PFSK-1 (cell line): ENCODE results near the gene FYN.

ENCODE experiments used
- FOXP2 ChIP-seq: optimal IDR thresholded peaks from 2 replicates; pipeline ENCODE3; 2011; ENCODE audit warnings: borderline replicate concordance, control low read depth, inconsistent platforms; ENCODE audit not compliant: insufficient read depth; ENCODE audit errors: extremely low read length, extremely low read depth
- POLR2AphosphoS5 ChIP-seq: IDR thresholded peaks from 2 replicates; pipeline ENCODE4 v1.6.1; 2012; ENCODE audit warnings: low read depth, mild to moderate bottlenecking, control low read depth, low read length, moderate library complexity
- SIN3A ChIP-seq: IDR thresholded peaks from 2 replicates; pipeline ENCODE4 v1.6.1; 2012; ENCODE audit warnings: mild to moderate bottlenecking, low read length, moderate library complexity, borderline replicate concordance; ENCODE audit not compliant: insufficient read depth
- TAF1 ChIP-seq: IDR thresholded peaks from 2 replicates; pipeline ENCODE4 v1.6.1; 2012; ENCODE audit warnings: low read length, control low read depth, borderline replicate concordance; ENCODE audit not compliant: insufficient read depth
- TF ChIP-seq, protein P1 (sequence below), 2 experiments: IDR thresholded peaks; 2 replicates each; pipeline versions ENCODE4 v1.6.1 to v1.8.0; 2011 to 2012; ENCODE audit warnings: low read depth in 2 of 2, low read length in 2 of 2, control low read depth in 1 of 2, inconsistent platforms in 1 of 2, mild to moderate bottlenecking in 1 of 2, moderate library complexity in 1 of 2; ENCODE audit not compliant: insufficient read depth in 1 of 2

DNA sequence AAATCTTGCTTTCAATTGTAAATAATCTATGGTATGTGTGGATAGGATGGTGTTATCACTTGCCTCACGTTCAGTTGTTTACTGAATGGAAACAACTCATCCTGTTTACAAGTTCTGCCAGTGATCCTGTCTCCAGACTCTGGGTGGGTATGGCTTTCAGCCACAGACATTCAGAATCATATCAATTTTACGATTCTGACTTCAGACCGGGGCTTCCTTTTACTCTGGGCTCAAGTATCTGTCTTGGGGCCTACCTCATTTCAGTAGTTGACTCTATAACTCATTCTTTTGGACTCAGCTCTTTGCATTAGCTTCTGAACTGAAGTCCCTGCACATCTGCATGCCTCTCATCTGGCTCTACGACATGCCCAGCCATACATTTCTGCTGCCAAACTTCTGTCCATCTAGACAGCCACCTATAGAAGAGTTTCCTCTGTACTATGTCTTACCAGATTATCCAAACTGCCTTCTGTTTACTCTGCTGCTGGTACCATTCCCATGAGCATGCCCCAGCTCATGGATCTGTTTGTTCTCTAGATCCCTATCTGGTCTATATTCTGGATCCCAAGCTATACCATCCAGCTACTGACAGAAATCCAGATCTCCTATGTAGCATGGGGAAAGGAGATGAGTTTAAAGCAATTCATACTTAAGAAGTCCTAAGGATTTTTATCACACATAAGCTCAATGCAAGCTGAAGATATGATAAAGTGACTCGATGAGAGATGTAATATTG lies 34.3 kb downstream of the FYN start:
- no peak for TF ChIP-seq POLR2AphosphoS5
- TF ChIP-seq, protein P1, sequence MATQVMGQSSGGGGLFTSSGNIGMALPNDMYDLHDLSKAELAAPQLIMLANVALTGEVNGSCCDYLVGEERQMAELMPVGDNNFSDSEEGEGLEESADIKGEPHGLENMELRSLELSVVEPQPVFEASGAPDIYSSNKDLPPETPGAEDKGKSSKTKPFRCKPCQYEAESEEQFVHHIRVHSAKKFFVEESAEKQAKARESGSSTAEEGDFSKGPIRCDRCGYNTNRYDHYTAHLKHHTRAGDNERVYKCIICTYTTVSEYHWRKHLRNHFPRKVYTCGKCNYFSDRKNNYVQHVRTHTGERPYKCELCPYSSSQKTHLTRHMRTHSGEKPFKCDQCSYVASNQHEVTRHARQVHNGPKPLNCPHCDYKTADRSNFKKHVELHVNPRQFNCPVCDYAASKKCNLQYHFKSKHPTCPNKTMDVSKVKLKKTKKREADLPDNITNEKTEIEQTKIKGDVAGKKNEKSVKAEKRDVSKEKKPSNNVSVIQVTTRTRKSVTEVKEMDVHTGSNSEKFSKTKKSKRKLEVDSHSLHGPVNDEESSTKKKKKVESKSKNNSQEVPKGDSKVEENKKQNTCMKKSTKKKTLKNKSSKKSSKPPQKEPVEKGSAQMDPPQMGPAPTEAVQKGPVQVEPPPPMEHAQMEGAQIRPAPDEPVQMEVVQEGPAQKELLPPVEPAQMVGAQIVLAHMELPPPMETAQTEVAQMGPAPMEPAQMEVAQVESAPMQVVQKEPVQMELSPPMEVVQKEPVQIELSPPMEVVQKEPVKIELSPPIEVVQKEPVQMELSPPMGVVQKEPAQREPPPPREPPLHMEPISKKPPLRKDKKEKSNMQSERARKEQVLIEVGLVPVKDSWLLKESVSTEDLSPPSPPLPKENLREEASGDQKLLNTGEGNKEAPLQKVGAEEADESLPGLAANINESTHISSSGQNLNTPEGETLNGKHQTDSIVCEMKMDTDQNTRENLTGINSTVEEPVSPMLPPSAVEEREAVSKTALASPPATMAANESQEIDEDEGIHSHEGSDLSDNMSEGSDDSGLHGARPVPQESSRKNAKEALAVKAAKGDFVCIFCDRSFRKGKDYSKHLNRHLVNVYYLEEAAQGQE (IDR thresholded peaks at IDR 0.05; ENCODE audit: insufficient read depth in 1 of 2, low read depth in 2 of 2, low read length in 2 of 2) = no peak
- no peak for TF ChIP-seq TAF1
- TF ChIP-seq SIN3A = no peak
- no peak for TF ChIP-seq FOXP2
